GM12865 (cell line): ENCODE data around the gene PLEKHD1.

Experiments
- DNase-seq: peaks from one replicate; pipeline ENCODE4 v3.0.0; 2010; ENCODE audit warnings: low read depth
- H3K4me3 ChIP-seq: 2 replicates; pipeline ENCODE4 v1.5.1; 2011; ENCODE audit warnings: mild to moderate bottlenecking, low read depth, low read length, control low read depth
- CTCF ChIP-seq: IDR thresholded peaks from 2 replicates; pipeline ENCODE4 v1.5.1; 2011; ENCODE audit warnings: low read length, control low read depth, low read depth, inconsistent platforms; ENCODE audit not compliant: insufficient read depth; ENCODE audit errors: missing control alignments

The PLEKHD1 gene

GRCh38 chr14:69458350-69458749 is 26.2 kb upstream of the PLEKHD1 start:
- H3K4me3 ChIP-seq, result no peak overlapping the region
- no peak for DNase-seq
- TF ChIP-seq CTCF, result no peak

GRCh38 chr14:69459122-69459521 is 25.4 kb upstream of the PLEKHD1 start:
- no peak for TF ChIP-seq CTCF
- DNase-seq, result no peak
- H3K4me3 ChIP-seq, result no peak overlapping the region

- TF ChIP-seq CTCF, result peak; percentile 75
- H3K4me3 ChIP-seq, result no peak overlapping the region
- peak; percentile 75 for DNase-seq
Measured at GRCh38 chr14:69460093-69460701, 24.3 kb upstream of the PLEKHD1 start.

GRCh38 chr14:69464379-69464778 is 20.1 kb upstream of the PLEKHD1 start:
- no peak overlapping the region for H3K4me3 ChIP-seq
- TF ChIP-seq CTCF, result no peak
- no peak for DNase-seq

- no peak overlapping the region for H3K4me3 ChIP-seq
- no peak for DNase-seq
- TF ChIP-seq CTCF, result no peak
Measured at GRCh38 chr14:69464829-69465228, 19.7 kb upstream of the PLEKHD1 start.

- no peak for TF ChIP-seq CTCF
Measured at GRCh38 chr14:69468949-69469348, 15.6 kb upstream of the PLEKHD1 start.

GRCh38 chr14:69471436-69471835 is 13.1 kb upstream of the PLEKHD1 start:
- no peak for DNase-seq
- no peak for TF ChIP-seq CTCF
- H3K4me3 ChIP-seq, result no peak overlapping the region

More at GRCh38 chr14:69468949-69469348, 15.6 kb upstream of the PLEKHD1 start:
- DNase-seq, result no peak
- H3K4me3 ChIP-seq, result no peak overlapping the region
